K562 (cell line): ENCODE measurements around the gene FOXO4. TPM values are rescaled to one million over a fixed set of nuclear protein-coding genes. Genes with fewer than 3 reads are reported as not detected.

Source experiments
- ASH1L ChIP-seq: fragments of 450-650 bp; IDR thresholded peaks from 2 replicates; pipeline ENCODE4 v1.6.1; 2018; ENCODE audit warnings: borderline replicate concordance, mild to moderate bottlenecking, low read depth; ENCODE audit not compliant: partially characterized antibody
- CBFA2T3 ChIP-seq: fragments of 450-650 bp; IDR thresholded peaks from 2 replicates; pipeline ENCODE4 v1.6.1; 2017
- CHD2 ChIP-seq: IDR thresholded peaks from 2 replicates; pipeline ENCODE4 v1.6.1; 2011; ENCODE audit warnings: low read depth, low read length
- DMBX1 ChIP-seq: fragments of 250-450 bp; sonication (Bioruptor Pico); IDR thresholded peaks from 2 replicates; pipeline ENCODE4 v1.8.0; 2022; ENCODE audit warnings: inconsistent platforms, mild to moderate bottlenecking, moderate library complexity, borderline replicate concordance
- EP300 ChIP-seq: IDR thresholded peaks from 2 replicates; pipeline ENCODE4 v1.6.1; 2012; ENCODE audit warnings: low read length, improper control_type of control experiment
- ILF3 ChIP-seq: fragments of 450-650 bp; IDR thresholded peaks from 2 replicates; pipeline ENCODE4 v1.6.1; 2018; ENCODE audit warnings: antibody characterized with exemption, mild to moderate bottlenecking, moderate library complexity, borderline replicate concordance
- KDM1A ChIP-seq, 2 experiments: fragments of 450-650 bp; IDR thresholded peaks; 2 replicates each; pipeline ENCODE4 v1.6.1; 2016; ENCODE audit warnings: mild to moderate bottlenecking in 2 of 2
- LCOR ChIP-seq: sonication (generic); formaldehyde crosslinking; IDR thresholded peaks from 2 replicates; pipeline ENCODE4 v1.8.0; 2022; ENCODE audit warnings: mild to moderate bottlenecking, missing genetic modification reagents
- NUFIP1 ChIP-seq: fragments of 450-650 bp; IDR thresholded peaks from 2 replicates; pipeline ENCODE4 v1.6.1; 2018; ENCODE audit not compliant: partially characterized antibody
- PTRF ChIP-seq: fragments of 450-650 bp; IDR thresholded peaks from 2 replicates; pipeline ENCODE4 v1.6.1; 2016; ENCODE audit warnings: mild to moderate bottlenecking, missing genetic modification characterization, missing compliant biosample characterization
- TCF7 ChIP-seq: sonication (generic); IDR thresholded peaks from 2 replicates; pipeline ENCODE4 v1.6.1; 2016; ENCODE audit warnings: antibody characterized with exemption, borderline replicate concordance
- ZNF143 ChIP-seq: sonication (generic); formaldehyde crosslinking; IDR thresholded peaks from 2 replicates; pipeline ENCODE4 v1.9.0; 2022; ENCODE audit warnings: mild to moderate bottlenecking, missing genetic modification reagents
- ZNF263 ChIP-seq: sonication (generic); formaldehyde crosslinking; IDR thresholded peaks from 2 replicates; pipeline ENCODE4 v1.8.0; 2022; ENCODE audit warnings: mild to moderate bottlenecking, missing genetic modification reagents, borderline replicate concordance
- polyA plus RNA-seq, 8 experiments: library from polyadenylated mRNA; depleted of rRNA in 4 of 8; stranded (reverse) in 5 of 8; unstranded in 3 of 8; fragments of >200 nt; fragmentation: Nextera tagmentation in 2 of 8; fragmentation: Illumina TruSeq in 1 of 8; extraction: Ambion mirVana in 2 of 8; extraction: Trizol in 1 of 8; gene quantifications; 2 replicates each; pipeline versions ENCODE4 v1.2.1 to v1.2.3, GENCODE V29; 2011 to 2014; ENCODE audit warnings: inconsistent platforms in 1 of 8, missing spikeins in 1 of 8
- total RNA-seq, 7 experiments: library from RNA; depleted of rRNA in 6 of 7; stranded (reverse); fragments of >200 nt in 6 of 7; fragmentation: Illumina TruSeq in 2 of 7; extraction: Trizol in 2 of 7; gene quantifications; 2 replicates each; pipeline versions ENCODE4 v1.2.1 to v1.2.3, GENCODE V29; 2011 to 2021; ENCODE audit warnings: low replicate concordance in 1 of 7
- TF ChIP-seq, protein P1 (sequence below): fragments of 200-600 bp; sonication (generic); IDR thresholded peaks from one replicate; pipeline ENCODE4 v1.6.1; 2012; ENCODE audit warnings: mild to moderate bottlenecking, low read depth, low read length, inconsistent platforms

Gene FOXO4
- total and polyA plus RNA-seq, 9 of the 15 experiments (the other 6 are each of a cell fraction or from before 2014, with no cell fraction given): 0.13 to 26.6 (median 8.5) TPM

DNA sequence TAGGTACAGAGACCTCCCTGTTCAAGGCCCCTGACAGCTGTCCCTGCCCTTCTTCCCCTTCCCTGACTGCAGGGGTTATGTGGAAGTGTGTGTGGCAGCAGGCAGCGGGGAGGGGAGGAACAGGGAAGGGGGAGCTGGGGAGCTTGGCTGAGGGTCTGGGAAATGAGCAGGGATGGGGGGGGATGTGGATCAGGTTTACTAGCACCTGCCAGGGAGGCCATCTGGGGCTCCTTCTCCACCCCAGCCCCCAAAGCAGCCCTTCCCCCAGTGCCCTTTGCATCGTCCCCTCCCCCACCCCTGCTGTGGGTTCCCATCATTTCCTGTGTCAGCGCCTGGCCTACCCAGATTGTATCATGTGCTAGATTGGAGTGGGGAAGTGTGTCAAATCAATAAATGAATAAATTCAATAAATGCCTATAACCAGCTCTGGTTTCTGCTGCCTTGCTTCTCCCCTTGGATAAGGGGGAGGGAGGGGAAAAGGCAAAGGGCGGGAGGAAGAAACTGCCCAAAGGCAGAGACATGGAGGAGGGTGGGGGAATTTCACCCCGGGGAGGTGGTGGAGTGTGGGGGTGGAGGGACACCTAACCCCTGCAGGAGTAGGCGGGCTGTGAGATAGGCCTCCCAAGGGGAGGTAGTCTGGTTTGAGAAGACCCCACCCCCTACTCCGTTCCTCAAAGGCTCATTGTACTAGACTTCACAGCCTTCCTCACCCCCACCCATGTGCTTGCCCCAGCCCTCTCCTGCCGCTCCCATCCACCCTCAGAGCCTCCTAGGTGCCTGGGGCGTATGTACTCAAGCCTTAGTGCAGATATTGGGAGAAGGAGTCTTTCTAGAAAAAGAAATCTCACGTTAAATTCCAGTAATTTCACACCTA is 7.7 kb downstream of the FOXO4 start (continued):
- TF ChIP-seq, protein P1, sequence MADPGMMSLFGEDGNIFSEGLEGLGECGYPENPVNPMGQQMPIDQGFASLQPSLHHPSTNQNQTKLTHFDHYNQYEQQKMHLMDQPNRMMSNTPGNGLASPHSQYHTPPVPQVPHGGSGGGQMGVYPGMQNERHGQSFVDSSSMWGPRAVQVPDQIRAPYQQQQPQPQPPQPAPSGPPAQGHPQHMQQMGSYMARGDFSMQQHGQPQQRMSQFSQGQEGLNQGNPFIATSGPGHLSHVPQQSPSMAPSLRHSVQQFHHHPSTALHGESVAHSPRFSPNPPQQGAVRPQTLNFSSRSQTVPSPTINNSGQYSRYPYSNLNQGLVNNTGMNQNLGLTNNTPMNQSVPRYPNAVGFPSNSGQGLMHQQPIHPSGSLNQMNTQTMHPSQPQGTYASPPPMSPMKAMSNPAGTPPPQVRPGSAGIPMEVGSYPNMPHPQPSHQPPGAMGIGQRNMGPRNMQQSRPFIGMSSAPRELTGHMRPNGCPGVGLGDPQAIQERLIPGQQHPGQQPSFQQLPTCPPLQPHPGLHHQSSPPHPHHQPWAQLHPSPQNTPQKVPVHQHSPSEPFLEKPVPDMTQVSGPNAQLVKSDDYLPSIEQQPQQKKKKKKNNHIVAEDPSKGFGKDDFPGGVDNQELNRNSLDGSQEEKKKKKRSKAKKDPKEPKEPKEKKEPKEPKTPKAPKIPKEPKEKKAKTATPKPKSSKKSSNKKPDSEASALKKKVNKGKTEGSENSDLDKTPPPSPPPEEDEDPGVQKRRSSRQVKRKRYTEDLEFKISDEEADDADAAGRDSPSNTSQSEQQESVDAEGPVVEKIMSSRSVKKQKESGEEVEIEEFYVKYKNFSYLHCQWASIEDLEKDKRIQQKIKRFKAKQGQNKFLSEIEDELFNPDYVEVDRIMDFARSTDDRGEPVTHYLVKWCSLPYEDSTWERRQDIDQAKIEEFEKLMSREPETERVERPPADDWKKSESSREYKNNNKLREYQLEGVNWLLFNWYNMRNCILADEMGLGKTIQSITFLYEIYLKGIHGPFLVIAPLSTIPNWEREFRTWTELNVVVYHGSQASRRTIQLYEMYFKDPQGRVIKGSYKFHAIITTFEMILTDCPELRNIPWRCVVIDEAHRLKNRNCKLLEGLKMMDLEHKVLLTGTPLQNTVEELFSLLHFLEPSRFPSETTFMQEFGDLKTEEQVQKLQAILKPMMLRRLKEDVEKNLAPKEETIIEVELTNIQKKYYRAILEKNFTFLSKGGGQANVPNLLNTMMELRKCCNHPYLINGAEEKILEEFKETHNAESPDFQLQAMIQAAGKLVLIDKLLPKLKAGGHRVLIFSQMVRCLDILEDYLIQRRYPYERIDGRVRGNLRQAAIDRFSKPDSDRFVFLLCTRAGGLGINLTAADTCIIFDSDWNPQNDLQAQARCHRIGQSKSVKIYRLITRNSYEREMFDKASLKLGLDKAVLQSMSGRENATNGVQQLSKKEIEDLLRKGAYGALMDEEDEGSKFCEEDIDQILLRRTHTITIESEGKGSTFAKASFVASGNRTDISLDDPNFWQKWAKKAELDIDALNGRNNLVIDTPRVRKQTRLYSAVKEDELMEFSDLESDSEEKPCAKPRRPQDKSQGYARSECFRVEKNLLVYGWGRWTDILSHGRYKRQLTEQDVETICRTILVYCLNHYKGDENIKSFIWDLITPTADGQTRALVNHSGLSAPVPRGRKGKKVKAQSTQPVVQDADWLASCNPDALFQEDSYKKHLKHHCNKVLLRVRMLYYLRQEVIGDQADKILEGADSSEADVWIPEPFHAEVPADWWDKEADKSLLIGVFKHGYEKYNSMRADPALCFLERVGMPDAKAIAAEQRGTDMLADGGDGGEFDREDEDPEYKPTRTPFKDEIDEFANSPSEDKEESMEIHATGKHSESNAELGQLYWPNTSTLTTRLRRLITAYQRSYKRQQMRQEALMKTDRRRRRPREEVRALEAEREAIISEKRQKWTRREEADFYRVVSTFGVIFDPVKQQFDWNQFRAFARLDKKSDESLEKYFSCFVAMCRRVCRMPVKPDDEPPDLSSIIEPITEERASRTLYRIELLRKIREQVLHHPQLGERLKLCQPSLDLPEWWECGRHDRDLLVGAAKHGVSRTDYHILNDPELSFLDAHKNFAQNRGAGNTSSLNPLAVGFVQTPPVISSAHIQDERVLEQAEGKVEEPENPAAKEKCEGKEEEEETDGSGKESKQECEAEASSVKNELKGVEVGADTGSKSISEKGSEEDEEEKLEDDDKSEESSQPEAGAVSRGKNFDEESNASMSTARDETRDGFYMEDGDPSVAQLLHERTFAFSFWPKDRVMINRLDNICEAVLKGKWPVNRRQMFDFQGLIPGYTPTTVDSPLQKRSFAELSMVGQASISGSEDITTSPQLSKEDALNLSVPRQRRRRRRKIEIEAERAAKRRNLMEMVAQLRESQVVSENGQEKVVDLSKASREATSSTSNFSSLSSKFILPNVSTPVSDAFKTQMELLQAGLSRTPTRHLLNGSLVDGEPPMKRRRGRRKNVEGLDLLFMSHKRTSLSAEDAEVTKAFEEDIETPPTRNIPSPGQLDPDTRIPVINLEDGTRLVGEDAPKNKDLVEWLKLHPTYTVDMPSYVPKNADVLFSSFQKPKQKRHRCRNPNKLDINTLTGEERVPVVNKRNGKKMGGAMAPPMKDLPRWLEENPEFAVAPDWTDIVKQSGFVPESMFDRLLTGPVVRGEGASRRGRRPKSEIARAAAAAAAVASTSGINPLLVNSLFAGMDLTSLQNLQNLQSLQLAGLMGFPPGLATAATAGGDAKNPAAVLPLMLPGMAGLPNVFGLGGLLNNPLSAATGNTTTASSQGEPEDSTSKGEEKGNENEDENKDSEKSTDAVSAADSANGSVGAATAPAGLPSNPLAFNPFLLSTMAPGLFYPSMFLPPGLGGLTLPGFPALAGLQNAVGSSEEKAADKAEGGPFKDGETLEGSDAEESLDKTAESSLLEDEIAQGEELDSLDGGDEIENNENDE: no peak
- TF ChIP-seq LCOR (CRISPR knock-in tag): no peak
- no peak for TF ChIP-seq ASH1L
- no peak for TF ChIP-seq DMBX1 (CRISPR knock-in tag)
- no peak for TF ChIP-seq ZNF263 (CRISPR knock-in tag)
- peak; percentile 69; the same call in 1 of the 2 replicates for TF ChIP-seq EP300
- no peak for TF ChIP-seq TCF7
- peak; percentile 19 to 68; a peak in 1 of 4 replicates for TF ChIP-seq KDM1A (IDR thresholded peaks at IDR 0.05)
- TF ChIP-seq CHD2: no peak
- no peak for TF ChIP-seq NUFIP1
- peak; percentile 77 for TF ChIP-seq CBFA2T3
- no peak for TF ChIP-seq PTRF (tag)
- TF ChIP-seq ZNF143 (CRISPR knock-in tag): no peak
- TF ChIP-seq ILF3: no peak
